Bronchial epithelial cell (primary cell): Measurements from ENCODE around the gene BCO2. TPM values are rescaled to one million over a fixed set of nuclear protein-coding genes. Genes with fewer than 3 reads are reported as not detected.

Experiments used
- DNase-seq: peaks from one replicate; pipeline ENCODE4 v3.0.0-alpha.2; 2010; ENCODE audit warnings: low read depth
- FAIRE-seq: peaks from 2 replicates; lab custom pipeline; 2011; peaks lifted over from hg19 to GRCh38; lab: Jason Lieb, UNC
- H3K27me3 ChIP-seq: 2 replicates; pipeline ENCODE4 v1.5.1; 2011; ENCODE audit warnings: low read length; ENCODE audit not compliant: control insufficient read depth, insufficient read depth
- H3K36me3 ChIP-seq: 2 replicates; pipeline ENCODE4 v1.5.1; 2011; ENCODE audit warnings: low read length; ENCODE audit not compliant: control insufficient read depth, insufficient read depth
- H3K4me3 ChIP-seq: 2 replicates; pipeline ENCODE4 v1.5.1; 2011; ENCODE audit warnings: mild to moderate bottlenecking, low read depth, low read length, control low read depth
- CTCF ChIP-seq: IDR thresholded peaks from 2 replicates; pipeline ENCODE4 v1.5.1; 2011; ENCODE audit warnings: mild to moderate bottlenecking, moderate library complexity, low read length, control low read depth, inconsistent platforms; ENCODE audit not compliant: insufficient read depth, severe bottlenecking
- total RNA-seq: library from RNA; depleted of rRNA; stranded (reverse); fragments of >200 nt; gene quantifications from 2 replicates; pipeline ENCODE4 v1.2.1, GENCODE V29; 2014

Gene BCO2
- total RNA-seq, 1 donor from 2014 or later: 2.1 TPM

- DNase-seq (peak; percentile 49), FAIRE-seq (peak; percentile 100)
- Histone ChIP-seq H3K36me3 (no peaks in the 10 kb centered on the region), H3K27me3 (no peaks in the 10 kb centered on the region), H3K4me3 (no peak overlapping the region)
- TF ChIP-seq CTCF: no peak
These were observed 79.9 kb downstream of the BCO2 start for GRCh38 chr11:112255067-112255720.

- FAIRE-seq: peak; percentile 28
- DNase-seq: peak; percentile 43
- TF ChIP-seq CTCF: no peak
- no peak within 1 kb of the TSS for H3K4me3 ChIP-seq
- no peaks in the 10 kb centered on the region for H3K36me3 ChIP-seq
- no peaks in the 10 kb centered on the region for H3K27me3 ChIP-seq
These were observed 85.2 kb downstream of the BCO2 start, which contains the start of gene PLET1 for GRCh38 chr11:112260490-112260889. Gene PLET1, minus strand, starts transcription at chr11:112260860. Its CDS starts 271 bp downstream, at chr11:112260589.

- H3K4me3 ChIP-seq: no peak overlapping the region
- peak; percentile 58 for FAIRE-seq
- TF ChIP-seq CTCF: no peak
- H3K36me3 ChIP-seq: no peaks in the 10 kb centered on the region
- no peaks in the 10 kb centered on the region for H3K27me3 ChIP-seq
- DNase-seq: peak; percentile 21
These were observed 90.5 kb downstream of the BCO2 start for GRCh38 chr11:112265659-112266409.

- TF ChIP-seq CTCF: no peak
- no peak for FAIRE-seq
- H3K36me3 ChIP-seq: no peaks in the 10 kb centered on the region
- H3K4me3 ChIP-seq: no peak overlapping the region
- no peak for DNase-seq
- H3K27me3 ChIP-seq: no peaks in the 10 kb centered on the region
These were observed 91.1 kb downstream of the BCO2 start for GRCh38 chr11:112266410-112266778.

GRCh38 chr11:112267188-112267591, 91.9 kb downstream of the BCO2 start:
- H3K36me3 ChIP-seq: no peaks in the 10 kb centered on the region
- TF ChIP-seq CTCF: no peak
- FAIRE-seq (no peak), DNase-seq (no peak)
- H3K4me3 ChIP-seq: no peak overlapping the region
- no peaks in the 10 kb centered on the region for H3K27me3 ChIP-seq
